GM21367 (cell line): ENCODE results near the gene MAML2.

ENCODE experiments used
- ATAC-seq: cut with Tn5 transposase; IDR thresholded peaks from one replicate; pipeline ENCODE4 v1.9.1; 2021; ENCODE audit not compliant: unreplicated experiment

MAML2 gene

DNA sequence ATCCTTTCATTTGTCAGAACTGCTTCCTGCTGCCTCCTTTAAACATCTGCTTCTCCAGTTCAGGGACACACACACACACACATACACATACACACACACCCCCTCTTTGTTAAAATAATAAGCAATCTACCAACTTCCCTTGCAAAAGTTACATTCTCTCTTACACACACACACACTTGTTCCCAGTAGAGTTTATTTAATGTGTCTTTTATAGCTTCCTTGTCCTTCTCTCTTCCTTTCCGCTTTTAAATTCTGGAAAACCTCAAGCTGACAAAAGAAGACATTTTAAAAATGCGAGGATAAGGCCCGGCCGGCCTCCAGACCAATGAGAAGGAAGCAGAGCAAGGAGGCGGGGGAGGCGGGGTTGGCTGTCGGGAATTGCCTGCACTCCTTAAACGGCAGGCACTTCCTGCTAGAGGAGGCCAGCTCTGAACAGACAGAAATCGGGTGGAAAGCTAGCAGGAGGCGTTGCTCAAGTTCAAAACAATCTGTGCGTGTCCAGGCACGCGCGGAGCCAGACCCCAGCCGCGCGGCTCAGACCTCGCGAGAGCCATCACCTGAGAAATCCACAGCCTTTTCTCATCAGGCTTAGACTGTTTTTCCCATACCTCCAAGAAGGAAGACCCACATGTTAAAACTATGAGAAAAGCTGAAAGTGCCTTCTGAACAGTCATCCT lies 99.9 kb downstream of the MAML2 start:
- ATAC-seq = peak; percentile 89

DNA sequence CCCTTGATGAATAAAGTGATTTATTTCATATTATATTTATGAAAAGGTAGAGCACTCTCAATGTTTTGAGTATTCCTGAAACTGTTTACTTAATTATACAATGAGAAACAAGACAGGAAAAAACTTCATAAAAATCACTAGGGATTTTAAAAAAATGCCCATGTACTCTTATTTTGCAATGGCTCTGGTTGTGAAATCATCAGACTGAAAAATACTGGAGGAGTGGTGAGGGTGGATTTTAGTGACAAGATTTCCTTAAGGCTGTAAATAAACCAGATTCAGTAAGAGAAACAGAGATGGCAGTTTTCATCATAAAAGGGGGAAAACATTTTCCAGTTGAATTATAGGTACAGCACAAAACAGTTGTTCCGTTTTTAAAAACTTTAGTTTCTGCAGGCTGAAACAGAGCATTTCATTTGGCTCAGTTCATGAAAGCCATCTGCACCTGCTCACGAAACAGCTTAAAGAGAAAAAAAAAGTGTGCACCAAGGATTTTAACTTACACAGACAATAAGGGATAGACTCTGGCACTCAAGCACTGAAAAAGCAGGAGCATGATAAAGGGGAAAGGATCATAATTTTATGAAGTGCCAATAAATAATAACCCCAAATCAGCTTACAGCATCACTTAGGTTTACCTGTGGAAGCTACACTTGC lies 100.7 kb downstream of the MAML2 start:
- ATAC-seq = no peak

DNA sequence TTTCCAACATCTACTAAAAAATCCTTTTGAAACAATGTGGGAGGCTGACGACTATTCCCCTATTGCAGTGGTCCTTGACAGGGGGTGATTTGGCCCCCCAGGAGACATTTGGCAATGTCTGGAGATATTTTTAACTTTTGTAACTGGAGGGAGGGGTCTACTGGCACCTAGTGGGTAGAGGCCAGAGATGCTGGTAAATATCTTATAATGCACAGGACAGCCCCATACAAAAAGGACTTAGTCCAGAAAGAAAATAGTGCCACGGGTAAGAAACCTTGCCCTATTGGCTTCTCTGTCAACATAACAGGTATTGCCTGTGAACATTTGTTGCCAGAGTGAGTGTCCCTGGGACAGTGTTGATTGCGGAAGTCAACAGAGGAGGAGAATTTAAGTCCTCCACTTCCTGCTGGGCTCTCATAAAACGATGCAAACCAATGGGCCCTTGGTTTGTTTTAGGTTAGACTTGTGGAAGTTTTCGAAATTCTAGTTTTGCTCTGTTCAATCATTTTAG lies 101.6 kb downstream of the MAML2 start:
- ATAC-seq = no peak

DNA sequence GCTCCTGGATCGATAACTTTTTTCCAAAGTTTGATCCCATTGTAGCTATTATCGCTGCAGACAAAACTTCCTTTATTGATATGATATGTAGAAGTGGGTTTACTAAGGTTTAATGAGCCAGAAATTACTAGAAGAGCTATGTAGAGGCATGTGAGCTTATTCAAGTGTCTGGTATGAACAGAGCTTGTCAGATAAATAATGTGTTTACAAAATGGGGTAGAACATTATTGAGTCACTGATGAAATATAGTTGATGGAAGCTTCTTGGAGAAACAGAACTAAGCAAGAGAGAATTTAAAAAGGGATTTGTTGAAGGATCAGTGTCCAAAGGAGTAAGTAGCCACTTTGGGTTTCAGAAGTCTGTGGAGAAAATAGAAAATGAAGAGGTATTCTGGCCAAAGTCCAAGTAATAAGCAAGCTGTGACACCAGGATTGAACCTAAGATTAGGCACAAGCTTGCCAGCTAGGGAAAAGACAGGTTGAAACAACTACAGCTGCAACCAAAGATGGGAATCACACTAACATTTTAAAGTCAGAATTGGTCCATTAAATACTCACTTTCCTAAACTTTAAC lies 104.3 kb downstream of the MAML2 start:
- no peak for ATAC-seq

DNA sequence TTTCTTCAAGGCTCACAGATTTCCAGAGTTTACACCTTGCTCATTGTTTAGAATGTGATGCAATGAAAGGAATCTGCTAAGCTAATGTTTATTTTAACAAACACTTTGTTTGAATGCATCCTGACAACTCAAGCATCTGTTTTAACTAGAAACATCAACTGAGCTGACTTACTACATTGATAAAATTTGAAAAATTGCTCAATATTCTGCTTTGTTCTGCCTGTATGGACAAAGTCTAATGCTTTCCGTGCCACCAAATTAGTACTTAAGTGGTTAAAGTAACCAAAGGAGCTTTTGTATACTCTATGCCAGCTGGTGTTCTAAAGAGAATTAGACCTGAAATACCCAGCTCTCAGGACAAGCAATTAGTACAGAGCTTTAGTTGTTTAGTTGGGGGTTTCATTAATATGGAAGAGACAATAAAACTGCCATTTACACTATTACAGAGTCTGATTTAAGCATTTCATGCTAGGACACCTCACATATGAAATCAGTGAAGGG lies 105.2 kb downstream of the MAML2 start:
- no peak for ATAC-seq

DNA sequence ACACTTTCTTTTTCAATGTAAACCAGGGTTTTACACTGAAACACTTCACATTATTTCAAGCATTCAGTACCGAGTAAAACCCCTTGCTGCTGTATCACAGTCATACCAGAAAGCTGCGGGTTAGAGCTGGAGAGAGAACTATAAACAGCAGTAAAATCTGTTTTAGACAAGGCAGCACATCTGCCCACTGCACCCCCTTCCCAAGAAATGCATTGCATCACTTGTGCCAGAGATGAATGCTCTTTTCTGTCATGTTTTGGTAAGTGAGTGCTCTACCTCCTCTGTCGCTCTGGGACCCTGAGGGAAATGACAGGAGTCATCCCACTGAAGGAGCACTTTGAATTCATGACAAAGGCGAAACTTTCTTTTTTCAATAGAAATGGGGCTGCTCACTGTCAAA lies 107.2 kb downstream of the MAML2 start:
- ATAC-seq = peak; percentile 92

DNA sequence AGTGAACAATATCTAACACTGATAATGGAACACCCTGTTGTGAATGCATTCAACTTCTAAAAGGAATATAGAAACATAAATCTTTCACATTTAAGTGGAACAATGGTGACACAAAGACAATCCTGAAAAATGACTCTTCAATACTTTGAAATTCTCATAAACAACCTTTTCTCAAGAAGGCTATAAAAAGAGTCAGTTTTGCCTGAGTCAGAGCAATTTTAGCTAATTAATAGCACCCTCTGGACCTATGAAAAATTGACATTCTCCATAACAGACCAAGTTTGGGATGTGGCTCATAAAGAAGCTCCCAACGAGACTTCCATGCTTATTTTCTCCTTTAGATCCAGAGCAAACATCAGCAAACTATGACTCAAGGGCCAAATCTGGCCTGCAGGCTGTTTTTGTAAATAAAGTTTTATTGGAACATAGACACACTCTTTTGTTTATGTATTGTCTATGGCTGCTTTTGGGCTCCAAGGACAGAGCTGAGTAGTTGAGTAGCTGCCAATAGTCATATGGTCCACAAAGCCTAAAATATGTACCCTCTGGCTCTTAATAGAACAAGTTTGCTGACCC lies 108.0 kb downstream of the MAML2 start:
- no peak for ATAC-seq

DNA sequence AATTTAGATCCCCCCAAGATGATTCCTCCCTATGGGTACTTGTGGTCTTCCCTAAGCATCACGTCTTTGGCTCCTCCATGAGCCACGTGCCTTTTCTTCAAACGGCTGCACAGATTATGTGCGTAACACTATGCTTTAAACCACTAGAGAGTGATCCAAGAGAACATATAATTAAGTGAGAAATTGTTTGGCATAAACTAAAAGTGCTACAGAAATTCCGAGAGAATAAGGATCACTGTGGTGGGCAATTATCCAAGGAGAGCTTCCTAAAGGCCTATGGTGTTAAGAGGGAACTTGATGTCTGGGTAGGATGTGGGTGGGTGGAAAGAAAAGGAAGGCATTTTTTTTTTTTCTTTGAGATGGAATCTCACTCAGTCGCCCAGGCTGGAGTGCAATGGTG lies 110.9 kb downstream of the MAML2 start:
- no peak for ATAC-seq

DNA sequence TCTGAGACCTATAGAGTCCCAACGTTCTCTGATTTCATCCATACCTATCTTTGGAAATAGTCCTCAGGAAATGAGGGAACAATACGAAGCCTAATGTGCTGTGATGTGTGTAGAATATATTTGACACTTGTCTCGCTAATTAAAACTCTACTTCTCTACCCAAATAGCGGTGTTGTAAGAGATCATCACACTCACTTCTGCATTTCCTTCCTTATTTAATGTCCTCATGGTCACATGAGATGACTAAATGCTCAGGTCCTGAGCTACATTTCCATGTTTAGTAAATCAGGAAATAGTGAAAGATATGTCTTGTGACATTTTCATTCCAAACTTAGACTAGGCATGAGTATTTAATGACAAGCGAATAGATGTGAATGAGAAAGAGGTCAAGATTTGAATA lies 112.3 kb downstream of the MAML2 start:
- ATAC-seq = no peak

DNA sequence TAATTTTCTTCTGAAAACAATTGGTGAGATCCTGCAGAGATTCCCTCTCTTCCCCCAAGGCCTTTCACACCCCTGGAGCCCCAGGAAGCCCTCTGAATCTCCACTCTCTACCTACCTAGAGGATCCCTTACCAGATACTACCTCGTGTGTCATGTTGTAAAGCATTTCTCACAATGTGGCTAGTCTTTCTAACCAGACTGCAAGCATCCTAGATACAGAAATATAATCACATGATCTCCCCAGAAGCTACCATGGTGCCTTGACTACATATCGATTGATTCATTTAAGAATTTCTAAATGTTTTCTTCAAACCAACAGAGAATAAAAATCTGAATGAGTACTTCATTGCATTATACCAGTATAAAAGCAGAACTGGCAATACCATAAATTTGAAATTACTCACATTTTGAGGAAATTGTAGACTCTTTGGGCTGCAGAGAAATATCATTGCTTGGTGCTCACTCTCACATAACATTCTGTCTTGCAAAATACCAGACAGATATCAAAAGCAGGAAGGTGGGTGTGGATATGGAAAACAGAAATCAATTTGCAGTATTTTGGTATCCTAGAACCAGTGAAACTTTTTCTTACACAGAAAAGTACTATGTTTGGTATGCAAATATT lies 113.5 kb downstream of the MAML2 start:
- no peak for ATAC-seq

DNA sequence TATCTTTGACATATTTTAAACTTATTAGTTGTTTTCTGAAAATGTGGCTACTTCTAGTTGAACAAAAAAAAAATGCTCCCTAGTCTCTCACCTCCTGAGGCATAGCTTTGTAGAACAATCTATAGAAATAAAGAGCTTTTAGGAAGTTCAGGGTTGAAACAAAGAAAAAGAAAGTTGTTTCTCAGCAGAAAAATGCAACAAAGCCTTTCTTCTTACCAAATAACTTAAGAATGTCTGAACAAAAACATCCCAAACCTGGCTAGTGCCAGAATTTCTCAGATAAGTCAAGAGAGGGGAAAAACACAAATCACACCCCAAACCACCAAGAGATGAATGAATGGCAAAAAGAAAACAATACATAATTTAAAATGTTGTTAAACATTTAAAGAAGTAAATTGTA lies 114.1 kb downstream of the MAML2 start:
- ATAC-seq = no peak

DNA sequence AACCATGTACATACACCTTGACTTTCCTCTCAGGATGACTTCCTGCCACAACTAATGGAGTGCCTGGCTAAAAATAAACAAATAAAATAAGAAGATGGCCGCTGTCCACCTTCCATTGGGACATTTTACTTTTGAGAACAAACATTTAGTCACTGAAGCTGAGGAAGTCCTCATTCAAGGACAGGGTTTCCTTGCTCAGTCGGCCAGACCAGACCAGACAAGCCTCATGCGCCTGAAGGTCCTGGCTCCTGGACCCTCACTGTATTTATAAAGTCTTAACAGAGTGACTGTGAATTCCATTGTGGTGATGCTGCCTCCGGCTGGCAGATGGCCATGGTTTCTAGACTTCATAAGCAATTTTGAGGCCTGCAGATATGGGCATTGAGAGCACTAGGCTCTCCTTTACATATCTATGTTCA lies 114.5 kb downstream of the MAML2 start:
- no peak for ATAC-seq

DNA sequence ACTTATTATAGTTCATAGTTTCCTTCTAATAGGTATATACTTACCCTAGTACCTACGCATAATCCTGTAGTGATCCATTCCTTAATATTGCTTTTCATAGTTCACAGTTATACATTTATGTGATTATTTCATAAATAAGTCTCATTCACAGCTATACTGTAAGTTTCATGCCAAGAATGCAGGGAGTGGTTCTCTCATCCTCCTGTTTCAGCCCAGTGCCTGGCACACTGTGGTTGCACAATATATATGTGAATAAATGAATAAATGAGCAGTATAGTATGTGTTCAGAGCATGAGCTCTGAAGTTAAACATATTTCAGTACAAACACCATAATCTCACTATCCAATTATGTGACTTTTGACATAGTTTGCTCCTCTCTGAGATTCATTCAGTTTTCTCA lies 115.8 kb downstream of the MAML2 start:
- ATAC-seq = no peak

DNA sequence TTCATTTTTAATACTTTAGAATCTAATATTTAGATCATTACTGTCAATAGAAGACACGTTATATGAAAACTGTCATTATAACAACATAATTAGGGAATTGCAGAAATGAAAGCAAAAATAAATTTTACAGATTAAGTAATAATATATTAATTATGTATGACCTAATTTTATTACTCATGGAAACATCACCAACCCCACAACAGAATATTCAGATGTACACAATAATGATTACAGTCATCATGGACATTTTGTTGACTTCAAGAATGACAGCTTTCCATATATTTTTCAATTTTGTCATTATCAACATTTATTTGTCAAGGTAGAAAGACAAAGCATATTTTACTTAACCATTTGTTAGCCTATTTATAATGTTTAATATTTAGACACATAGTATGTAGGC lies 119.9 kb downstream of the MAML2 start:
- ATAC-seq = no peak

DNA sequence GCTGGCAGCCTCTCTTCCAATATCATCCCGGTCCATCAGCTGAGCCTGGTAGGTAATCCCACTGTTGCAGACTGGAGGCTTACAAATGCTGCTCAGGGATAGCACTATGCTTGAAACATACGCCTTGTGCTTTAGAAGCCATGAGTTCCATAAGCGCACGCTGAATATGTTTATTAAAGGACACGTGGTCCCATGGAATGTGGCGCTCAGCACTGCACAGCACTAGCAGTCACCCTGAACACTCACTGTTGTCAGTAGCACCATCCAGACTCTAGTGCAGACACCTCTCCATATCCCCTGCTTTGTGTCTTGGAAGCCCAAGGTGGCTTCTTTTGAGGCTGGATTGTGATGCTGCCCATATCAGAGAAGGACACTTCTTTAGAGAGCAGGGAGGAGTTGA lies 120.9 kb downstream of the MAML2 start:
- no peak for ATAC-seq

DNA sequence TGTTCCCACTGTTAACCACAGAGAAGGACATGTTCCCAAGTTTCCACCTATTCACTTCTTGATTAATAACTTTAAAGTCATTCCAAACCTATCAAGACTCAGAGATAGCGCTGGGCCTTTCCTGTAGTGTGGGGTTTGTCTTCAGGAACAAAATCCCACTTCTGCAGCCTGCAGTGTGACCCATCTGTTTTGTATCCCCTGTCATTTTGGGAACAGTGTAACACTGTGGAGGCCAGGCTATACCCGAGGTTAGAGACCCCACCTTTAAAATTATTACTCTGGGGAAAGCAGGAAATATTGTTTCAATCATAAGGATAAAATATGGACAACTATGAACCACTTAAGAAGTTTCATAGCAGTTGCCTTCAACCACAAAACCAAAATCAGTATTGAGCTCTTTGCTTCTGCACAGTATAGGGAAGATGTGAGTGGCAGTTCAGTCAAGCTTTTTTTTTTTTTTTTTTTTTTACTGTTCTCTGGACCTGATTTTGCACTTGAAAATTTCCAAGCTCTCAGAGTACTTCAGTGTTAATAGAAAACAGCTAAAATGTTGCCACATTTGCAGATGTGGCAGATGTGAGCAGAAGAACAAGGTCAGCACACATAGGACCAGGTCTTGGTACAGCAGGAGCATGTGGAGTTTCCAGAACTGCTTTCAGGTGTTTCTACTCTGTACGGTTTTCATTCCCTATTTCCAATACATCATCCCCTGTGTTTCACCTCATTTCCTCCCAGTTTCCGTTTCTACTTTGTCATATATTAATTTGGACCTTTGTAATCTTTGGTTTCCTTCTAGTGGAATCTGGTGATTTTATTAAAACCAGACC lies 121.5 kb downstream of the MAML2 start:
- no peak for ATAC-seq

DNA sequence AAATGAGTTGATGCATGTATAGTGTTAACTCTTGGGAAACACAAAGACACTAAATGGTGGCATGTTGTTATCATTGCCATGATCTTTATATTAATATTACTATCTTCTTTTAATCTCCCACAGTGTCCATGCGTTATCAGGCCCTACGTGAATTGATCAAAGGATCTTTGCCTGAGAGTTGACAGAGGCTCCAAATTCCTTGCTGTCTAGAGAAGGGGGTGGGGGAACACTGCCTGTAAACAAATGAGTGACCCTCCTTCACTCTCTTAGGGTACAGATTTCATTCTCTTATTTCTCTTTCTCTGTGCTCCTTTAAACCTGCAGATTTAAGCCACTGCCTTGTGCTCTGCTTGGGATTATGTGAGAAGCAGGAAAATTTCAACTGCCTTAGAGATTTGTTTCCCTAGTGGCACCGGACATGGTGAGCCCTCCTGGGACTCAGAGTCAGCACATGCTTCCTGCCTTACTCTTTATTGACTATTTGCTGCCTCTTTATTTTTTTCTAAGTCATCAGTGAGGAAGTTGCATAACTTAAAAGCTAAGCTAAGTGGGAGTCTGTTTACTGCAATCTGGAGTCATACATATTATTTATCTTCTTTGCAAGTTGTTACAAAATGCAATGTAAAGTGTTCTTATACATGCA lies 122.9 kb downstream of the MAML2 start:
- no peak for ATAC-seq

DNA sequence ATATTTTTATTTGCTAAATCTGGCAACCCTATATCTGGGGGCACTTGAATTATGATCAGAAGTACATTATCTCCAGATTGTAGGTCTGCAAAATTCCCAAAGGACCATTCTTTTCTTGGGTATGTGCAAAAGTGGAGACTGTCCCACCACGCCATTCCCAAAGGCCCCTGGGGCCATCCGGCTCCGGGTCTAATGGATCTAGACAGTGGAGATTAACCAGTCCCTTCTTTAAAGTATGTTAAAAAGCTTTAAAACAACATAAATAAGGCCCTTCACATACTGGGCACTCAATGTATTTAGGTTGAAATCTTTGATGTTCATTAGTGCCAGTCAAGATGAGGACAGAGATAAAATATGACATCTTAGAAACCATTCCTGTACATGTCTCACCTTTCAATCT lies 124.1 kb downstream of the MAML2 start:
- no peak for ATAC-seq

DNA sequence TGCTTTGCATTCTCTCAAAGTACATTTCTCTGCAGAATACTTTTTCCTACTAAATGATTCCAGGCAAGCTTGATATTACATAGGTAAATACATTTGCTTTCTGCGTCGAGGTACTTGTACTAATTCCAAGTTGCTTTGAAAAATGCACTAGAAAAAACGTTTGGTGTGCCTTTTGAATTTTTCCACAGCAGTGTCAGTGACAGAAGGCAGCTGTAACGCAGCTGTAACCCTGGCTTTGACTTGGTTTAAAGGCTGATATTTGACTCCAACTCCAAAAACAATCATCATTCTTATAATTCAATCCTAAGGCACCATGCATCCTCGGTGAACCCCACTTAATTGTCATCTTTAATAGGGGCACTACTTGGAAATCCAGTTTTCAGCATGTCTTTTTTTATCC lies 125.0 kb downstream of the MAML2 start:
- no peak for ATAC-seq

DNA sequence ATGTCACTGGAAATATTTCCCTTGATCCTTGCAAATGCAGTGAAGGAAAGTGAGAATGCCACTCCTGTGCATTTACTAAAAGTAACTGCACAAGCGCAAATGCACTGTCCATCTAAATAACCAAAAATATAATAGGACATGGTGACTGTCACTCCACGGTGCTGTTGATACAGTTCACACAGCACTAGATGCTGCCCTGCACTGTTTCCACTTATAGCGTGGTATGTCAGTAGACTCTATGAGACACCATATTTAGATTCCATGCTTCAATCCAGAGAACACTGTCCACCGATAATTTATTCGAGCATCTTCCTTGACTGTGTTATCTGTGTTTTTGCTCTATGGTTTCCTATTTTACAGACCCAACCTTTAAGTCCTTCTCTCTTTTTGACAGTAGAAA lies 125.8 kb downstream of the MAML2 start:
- ATAC-seq = no peak
